Endothelial cell of umbilical vein (primary cell): ENCODE data around the gene MCCC2.
"Not testable (repeated sequence)": the region's sequence is repeated elsewhere in the genome, so short reads cannot be mapped to it uniquely, and the experiment has no call there.

ENCODE experiments used
- EZH2 ChIP-seq: IDR thresholded peaks from 2 replicates; pipeline ENCODE4 v1.6.1; 2012; ENCODE audit warnings: borderline replicate concordance, low read depth, mild to moderate bottlenecking, moderate library complexity, low read length, inconsistent platforms; ENCODE audit not compliant: severe bottlenecking
- TF ChIP-seq, protein P1 (sequence below), 2 donors: IDR thresholded peaks; 1 replicate in 1 of 2; 2 replicates in 1 of 2; pipeline ENCODE4 v1.5.1; 2011; ENCODE audit warnings: low read length in 2 of 2, mild to moderate bottlenecking in 2 of 2, moderate library complexity in 2 of 2, control low read depth in 1 of 2, inconsistent platforms in 1 of 2, low read depth in 1 of 2; ENCODE audit not compliant: insufficient read depth in 1 of 2; ENCODE audit errors: extremely low read depth in 1 of 2

DNA sequence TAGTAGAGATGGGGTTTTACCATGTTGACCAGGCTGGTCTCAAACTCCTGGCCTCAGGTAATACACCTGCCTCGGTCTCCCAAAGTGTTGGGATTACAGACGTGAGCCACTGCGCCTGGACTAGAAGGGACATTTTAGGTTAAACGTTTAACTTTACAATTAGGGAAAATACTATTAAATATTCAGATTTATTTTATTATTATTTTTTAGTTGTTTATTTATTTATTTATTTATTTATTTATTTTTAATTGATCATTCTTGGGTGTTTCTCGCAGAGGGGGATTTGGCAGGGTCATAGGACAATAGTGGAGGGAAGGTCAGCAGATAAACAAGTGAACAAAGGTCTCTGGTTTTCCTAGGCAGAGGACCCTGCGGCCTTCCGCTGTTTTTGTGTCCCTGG, 36.3 kb upstream of the MCCC2 start:
- TF ChIP-seq EZH2: not testable (repeated sequence)
- TF ChIP-seq, protein P1, sequence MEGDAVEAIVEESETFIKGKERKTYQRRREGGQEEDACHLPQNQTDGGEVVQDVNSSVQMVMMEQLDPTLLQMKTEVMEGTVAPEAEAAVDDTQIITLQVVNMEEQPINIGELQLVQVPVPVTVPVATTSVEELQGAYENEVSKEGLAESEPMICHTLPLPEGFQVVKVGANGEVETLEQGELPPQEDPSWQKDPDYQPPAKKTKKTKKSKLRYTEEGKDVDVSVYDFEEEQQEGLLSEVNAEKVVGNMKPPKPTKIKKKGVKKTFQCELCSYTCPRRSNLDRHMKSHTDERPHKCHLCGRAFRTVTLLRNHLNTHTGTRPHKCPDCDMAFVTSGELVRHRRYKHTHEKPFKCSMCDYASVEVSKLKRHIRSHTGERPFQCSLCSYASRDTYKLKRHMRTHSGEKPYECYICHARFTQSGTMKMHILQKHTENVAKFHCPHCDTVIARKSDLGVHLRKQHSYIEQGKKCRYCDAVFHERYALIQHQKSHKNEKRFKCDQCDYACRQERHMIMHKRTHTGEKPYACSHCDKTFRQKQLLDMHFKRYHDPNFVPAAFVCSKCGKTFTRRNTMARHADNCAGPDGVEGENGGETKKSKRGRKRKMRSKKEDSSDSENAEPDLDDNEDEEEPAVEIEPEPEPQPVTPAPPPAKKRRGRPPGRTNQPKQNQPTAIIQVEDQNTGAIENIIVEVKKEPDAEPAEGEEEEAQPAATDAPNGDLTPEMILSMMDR (IDR thresholded peaks at IDR 0.05; ENCODE audit: extremely low read depth in 1 of 2, insufficient read depth in 1 of 2, low read depth in 1 of 2, low read length in 2 of 2): not testable (repeated sequence)
